GM12892 (cell line): ENCODE results near the gene PALLD.

Experiments
- DNase-seq: peaks from one replicate; pipeline ENCODE4 v3.0.0; 2011; ENCODE audit not compliant: insufficient read length
- FAIRE-seq: peaks from 2 replicates; lab custom pipeline; 2011; peaks lifted over from hg19 to GRCh38; lab: Jason Lieb, UNC
- POLR2A ChIP-seq: IDR thresholded peaks from 2 replicates; pipeline ENCODE4 v1.6.1; 2011; ENCODE audit warnings: low read depth, low read length, control low read depth
- POLR2AphosphoS5 ChIP-seq: IDR thresholded peaks from 2 replicates; pipeline ENCODE4 v1.6.1; 2011; ENCODE audit warnings: low read depth, low read length, control low read depth
- TAF1 ChIP-seq: IDR thresholded peaks from 2 replicates; pipeline ENCODE4 v1.6.1; 2011; ENCODE audit warnings: low read depth, mild to moderate bottlenecking, control low read depth, low read length, borderline replicate concordance

PALLD gene

GRCh38 chr4:168849997-168850396 lies 353.1 kb downstream of the PALLD start:
- TF ChIP-seq TAF1, result no peak
- no peak for TF ChIP-seq POLR2AphosphoS5
- TF ChIP-seq POLR2A, result no peak
- DNase-seq, result no peak
- FAIRE-seq, result no peak

- TF ChIP-seq POLR2AphosphoS5, result no peak
- no peak for TF ChIP-seq POLR2A
- TF ChIP-seq TAF1, result no peak
- FAIRE-seq, result no peak
- DNase-seq, result no peak
Observed at GRCh38 chr4:168852387-168852786, 355.5 kb downstream of the PALLD start.

- no peak for TF ChIP-seq TAF1
- TF ChIP-seq POLR2A, result no peak
- TF ChIP-seq POLR2AphosphoS5, result no peak
- DNase-seq (no peak), FAIRE-seq (peak; percentile 46)
Observed at GRCh38 chr4:168852933-168853713, 356.3 kb downstream of the PALLD start.

GRCh38 chr4:168853770-168854169 lies 356.9 kb downstream of the PALLD start:
- FAIRE-seq (no peak), DNase-seq (no peak)

GRCh38 chr4:168854350-168854921 lies 357.6 kb downstream of the PALLD start:
- FAIRE-seq (no peak), DNase-seq (no peak)
- no peak for TF ChIP-seq POLR2A
- no peak for TF ChIP-seq TAF1
- no peak for TF ChIP-seq POLR2AphosphoS5

More at GRCh38 chr4:168853770-168854169, 356.9 kb downstream of the PALLD start:
- TF ChIP-seq POLR2AphosphoS5 (no peak), TAF1 (no peak), POLR2A (no peak)

GRCh38 chr4:168856312-168856711 lies 359.5 kb downstream of the PALLD start:
- TF ChIP-seq TAF1 (no peak), POLR2A (no peak)
- no peak for DNase-seq
- no peak for FAIRE-seq

- no peak for FAIRE-seq
- no peak for DNase-seq
- TF ChIP-seq POLR2A (no peak), POLR2AphosphoS5 (no peak), TAF1 (no peak)
Observed at GRCh38 chr4:168857009-168857408, 360.2 kb downstream of the PALLD start.

- no peak for DNase-seq
- FAIRE-seq, result no peak
- TF ChIP-seq TAF1, result no peak
- no peak for TF ChIP-seq POLR2AphosphoS5
- TF ChIP-seq POLR2A, result no peak
Observed at GRCh38 chr4:168857546-168858314, 360.9 kb downstream of the PALLD start.

- no peak for FAIRE-seq
- TF ChIP-seq POLR2AphosphoS5 (no peak), POLR2A (no peak), TAF1 (no peak)
- DNase-seq, result no peak
Observed at GRCh38 chr4:168859100-168859499, 362.2 kb downstream of the PALLD start.

- TF ChIP-seq POLR2A, result no peak
- TF ChIP-seq POLR2AphosphoS5, result no peak
- TF ChIP-seq TAF1, result no peak
- FAIRE-seq (peak; percentile 84), DNase-seq (no peak)
Observed at GRCh38 chr4:168859888-168860694, 363.2 kb downstream of the PALLD start.
